ENCODE data around the gene ZNRF1.

ZNRF1 gene

DNA sequence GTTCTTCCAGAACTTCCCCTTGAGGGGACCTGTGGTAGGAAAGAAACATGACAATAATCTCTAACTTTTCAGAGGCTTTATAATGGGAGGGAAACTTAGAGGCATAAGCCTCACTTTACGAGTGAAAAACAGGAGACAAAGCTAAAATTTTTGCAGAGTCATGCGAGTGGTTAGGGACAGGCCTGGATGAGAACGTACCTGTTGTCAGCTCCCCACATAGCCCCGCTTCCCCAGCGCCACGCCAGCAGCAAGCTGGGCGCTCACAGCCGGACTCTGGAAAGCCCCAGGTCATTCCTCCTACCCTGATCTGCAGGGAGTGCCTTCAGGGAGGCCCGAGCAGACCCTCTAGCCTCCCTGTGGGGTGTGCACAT is 64.1 kb downstream of the ZNRF1 start:
- DNase-seq = no peak

DNA sequence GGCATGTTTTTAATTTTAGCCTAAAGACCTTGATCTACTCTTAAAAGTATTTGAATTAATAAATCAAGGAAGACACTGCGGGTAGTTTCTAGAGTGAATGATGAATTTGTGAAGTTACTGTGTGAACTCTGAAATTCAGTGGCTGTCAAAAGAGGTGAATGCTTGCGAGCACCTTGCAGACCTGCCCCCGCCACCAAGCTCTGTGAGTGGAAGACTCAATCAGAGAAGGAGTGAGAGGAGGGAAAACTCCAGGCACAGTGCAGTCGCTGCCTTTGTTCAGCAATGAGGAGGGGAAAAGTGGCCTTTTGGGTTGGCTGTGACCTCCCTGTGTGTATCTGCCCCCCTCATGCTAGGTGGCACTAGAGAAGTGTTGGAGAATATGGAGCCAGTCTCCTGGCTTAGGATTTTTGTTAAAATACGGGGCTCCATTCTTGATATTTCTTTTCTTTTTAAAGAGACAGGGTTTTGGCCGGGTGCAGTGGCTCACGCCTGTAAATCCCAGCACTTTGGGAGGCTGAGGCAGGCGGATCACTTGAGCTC is 64.8 kb downstream of the ZNRF1 start:
- DNase-seq = no peak

DNA sequence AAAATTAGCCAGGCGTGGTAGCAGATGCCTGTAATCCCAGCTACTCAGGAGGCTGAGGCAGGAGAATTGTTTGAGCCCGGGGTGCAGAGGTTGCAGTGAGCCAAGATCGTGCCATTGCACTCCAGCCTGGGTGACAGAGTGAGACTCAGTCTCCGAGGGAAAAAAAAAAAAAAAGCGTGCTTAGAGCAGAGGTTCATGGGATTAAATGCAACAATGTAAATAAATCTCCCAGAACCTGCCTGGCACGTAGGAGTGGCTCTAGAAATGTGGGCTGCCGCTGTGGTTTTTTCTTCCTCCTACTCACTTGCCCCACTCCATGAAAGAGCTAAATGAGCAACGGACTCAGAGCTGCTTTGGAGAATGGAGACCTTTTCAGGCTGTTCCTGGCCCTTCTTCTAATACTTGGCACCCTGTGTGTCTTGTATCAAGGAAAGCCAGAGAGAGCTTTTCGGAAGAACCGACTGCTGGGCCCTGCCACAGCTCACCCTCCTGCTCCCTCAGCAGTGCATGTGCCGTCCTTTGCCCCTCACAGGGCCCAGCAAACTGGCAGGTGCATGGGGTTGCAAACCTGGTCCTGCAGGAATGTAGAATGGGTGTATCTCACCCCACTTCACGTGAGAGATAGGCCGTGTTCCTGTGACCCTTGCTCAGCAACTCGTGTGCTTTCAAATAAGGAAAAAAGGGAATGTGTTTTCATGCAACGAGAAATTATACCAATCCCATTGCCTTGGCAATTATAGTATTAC is 65.8 kb downstream of the ZNRF1 start:
- no peak for DNase-seq

DNA sequence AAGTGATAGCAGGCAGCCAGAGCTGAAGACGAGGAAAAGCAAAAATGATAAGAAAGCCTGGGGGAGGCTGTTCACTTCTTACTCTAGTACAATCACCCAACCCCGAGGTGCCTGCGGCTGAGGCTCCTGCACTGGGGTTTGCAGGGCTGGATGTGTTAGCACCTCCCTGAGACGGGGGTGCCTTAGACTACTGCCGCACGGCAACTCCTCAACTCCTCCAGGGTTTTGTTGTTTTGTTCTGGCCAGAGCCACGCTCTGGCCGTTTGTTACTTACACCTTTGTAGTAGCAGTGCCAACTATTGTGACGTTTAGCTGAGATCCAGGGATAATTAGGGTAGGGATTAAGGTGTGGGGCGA is 66.3 kb downstream of the ZNRF1 start:
- DNase-seq = no peak

DNA sequence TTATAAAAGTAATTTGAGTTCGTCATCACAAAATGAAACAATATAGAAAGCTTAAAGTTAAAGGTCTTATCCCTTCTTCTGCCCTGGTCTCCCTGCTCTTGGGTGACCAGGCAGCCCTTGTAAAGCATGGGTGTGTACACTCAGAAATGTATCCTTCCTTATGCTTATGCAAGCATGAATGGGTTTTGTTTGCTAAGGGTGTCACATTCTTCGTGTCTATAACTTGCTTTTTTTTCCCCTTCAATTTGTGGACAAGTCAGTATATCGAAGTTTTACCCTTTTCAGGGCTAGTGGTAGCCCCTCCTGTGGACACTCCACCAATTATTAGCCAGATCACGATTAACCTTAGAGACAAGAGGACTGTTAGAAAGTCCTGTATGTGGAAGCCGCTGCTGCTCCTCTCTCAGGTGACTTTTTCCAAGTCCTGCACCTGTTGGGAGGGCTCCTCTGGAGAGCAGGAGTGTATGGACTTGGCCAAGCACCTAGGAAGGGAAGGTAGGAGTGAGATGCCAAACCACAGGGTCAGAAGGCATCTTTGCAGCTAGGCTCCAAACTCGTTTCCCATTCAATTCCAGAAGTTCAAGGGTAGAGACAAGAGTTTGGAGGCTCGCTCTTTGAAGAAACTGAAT is 66.8 kb downstream of the ZNRF1 start:
- DNase-seq = no peak

DNA sequence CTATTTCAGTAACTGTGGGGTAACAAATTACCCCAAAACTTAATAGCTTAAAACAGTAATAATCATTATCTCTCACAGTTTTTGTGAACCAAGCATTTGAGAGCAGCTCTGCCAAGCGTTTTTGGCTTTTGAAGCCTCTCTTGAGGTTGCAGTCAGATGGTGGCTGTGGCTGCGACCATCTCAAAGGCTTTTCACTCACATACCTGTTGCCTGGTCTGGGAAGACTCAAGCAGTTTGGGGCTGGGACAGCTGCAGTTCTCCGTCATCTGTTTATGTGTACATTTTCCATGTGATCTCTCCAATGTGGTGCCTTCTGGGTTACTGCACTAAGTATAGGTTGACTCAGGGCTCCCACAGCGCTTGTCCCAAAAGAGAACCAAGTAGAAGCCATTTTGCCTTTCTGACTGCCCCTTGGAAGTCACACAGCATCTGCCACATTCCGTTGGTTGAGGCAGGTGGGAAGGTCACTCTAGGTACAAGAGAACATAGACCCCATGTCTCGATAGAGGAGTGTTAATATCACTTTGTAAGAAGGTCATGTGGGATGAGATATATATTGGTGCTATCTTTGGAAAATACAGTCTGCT is 68.1 kb downstream of the ZNRF1 start:
- DNase-seq = no peak

DNA sequence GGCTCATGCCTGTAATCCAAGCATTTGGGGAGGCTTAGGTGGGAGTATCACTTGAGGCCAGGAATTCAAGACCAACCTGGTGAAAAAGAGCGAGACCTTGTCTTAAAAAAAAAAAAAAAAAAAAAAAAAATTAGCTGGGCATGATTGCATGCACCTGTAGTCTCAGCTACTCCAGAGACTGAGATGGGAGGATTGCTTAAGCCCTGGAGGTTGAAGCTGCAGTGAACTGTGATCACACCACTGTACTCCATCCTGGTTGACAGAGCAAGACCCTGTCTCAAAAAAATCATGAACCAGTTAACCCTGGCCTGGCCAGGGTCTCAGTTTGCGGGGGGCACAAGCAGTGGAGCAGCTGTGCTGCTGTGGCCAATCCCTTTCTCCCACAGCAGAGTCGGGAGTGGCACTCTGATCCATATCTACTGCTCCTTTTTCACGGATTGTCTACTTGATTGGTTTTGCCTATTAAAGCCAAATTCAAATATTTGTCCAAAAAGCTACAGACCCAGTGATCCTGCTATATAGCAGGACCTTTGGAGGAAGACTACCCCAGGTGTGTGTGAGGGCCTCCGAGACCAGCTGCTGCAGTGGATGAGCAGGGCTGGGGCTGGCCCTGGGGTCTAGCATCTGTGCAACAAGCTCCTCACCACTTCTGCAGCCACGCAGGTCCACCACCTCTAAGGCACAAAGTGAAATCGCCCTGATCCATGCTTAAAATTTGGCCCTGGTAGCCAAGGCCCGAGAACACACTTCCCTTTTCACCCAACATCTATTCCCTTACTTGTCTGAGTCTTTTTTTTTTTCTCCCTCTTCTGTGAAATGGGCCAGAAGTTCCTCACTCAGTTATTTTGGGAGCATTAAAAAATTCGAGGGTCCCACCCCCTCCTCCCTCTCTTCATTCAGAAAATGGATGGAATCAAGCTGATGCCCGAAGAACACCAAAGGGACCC is 69.5 kb downstream of the ZNRF1 start:
- DNase-seq = no peak

DNA sequence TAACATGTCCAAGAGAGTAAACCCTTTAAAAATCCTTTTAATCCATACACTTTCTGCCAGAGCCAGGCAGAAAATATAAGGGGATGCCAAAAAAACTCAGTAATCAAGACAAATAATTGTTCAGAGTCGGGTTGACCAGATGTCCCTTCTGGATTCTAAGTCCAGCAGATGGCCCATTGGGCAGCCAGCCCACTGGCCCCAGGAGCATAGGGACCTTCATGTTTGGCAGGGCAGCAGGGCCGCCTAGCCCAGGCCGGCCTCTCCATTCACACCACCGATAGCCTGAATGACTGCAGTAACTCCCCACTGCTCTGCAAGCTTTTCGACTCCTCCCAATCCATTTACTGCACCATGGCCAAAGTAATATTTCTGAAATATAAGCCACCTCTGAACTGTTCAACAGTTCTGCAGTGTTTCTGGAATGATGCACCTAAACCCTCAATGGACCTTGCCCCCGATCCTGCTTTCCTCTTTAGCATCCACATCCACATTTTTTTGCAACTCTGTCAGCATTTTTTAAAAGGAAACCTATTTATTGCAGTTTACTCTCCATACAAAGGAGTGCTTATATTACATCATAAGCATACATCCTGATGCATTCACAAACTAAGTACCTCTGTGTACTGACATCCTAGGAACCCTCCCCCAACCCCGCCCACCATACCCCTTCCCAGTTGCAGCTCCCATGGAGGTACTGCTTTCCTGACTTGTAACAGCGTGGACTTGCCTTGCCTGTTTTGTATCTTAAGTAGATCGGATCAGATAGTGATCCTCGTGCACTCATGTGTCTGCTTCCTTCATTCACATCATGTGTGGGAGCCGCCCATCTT is 71.4 kb downstream of the ZNRF1 start:
- peak; percentile 73 for DNase-seq

DNA sequence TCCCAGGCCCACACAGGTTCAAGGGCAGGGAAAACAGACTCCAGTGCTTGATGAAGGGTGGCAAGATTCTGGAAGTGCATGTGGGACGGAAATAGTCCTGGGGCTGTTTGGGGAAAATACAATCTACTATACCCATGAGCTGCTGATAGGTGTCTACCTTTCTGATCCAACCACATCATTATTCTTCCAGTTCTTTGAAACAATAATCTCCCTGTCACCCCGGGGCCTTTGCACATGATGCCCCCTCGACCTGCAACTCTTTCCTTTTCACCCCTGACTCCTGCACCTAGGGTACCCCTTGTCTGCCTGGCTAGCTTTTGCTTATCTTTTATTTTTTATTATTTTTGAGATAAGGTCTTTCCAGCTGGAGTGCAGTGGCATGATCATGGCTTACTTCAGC is 72.8 kb downstream of the ZNRF1 start:
- no peak for DNase-seq

DNA sequence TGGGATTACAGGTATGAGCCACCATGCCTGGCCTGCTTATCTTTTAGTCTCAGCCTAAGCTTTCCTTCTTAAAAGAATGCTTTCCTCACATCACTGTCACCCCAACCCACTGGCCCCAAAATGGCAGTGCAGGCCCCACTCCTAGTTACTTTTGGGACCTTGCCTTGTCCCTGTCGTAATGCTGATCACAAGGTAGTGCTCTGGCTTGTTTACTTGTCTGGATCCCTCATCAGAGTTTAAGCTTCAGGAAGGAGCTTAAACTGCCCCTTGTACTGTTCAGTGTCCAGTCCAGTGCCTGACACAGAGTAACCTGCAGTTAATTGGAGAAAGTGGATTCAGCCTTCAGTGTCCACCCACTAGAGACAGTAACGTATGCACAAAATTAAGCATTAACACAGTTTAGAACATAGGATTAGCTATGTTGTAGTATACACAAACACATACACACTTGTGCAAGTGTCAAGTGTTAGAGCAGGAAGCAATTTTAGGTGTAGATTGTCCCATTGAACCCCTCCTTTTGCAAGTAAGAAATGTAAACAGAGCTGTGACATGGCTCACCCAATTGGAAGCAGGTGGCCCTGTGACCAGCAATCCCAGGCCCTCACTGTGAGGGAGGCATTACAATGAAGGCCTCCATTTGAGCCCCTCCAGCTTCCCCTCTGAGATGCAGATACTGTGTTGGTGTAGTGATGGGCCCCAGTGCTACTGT is 73.6 kb downstream of the ZNRF1 start:
- no peak for DNase-seq

DNA sequence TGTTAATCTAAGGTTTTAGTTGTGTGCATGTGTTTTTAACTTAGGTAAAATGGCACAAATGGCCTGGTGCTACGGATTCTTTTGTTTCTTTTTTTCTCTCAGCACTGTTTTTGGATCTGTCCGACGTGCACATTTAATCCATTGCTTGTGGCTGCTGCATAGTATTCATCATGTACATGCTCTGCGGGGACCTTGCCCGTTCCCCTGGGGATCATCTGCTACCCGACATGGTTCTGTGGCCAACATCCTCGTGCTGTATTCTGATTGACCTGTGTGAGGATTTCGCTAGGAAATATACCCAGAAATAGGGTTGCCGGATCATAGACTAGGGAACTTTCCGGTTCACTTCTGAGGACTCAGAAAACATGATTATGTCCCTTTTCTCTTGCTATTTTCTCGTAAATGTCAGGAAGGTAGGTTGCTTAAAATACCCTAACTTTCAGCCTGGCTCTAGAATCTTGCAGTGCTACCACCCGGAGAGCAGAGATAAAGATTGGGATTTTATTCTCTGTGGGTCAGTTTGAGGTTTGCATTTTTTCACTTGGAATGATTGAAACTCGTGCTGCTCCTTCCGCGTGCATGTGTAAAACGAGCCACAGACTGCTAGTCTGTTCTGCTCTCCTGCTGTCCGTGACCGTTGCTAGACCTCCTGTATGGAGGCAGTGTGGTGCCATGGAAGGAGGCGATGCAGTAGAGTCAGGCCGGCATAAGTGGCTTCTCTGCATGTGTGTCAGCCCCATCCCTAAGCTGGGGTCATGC is 74.9 kb downstream of the ZNRF1 start:
- DNase-seq = no peak

DNA sequence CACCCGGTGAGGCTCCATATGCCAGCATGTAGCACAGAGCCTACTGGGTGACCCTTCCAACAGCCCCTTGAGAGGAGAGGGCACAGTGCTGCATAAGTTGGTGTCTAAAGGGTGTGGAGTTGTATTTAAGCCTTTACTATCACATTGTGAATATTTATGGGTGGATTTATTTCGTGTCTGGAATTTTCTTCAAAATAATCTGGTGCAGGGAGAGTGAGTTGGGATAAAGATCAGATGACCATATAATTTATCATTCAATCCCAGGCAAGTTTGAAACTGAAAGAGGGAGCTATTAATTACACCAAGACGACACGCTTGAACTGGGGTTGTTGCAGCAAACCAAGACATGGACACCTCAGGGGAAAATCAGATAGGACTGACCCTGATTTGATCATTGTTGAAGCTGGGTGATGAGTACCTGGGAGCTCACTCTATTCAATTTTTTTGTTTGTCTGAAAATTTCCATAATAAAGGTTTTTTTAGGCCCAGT is 75.5 kb downstream of the ZNRF1 start:
- DNase-seq = no peak

DNA sequence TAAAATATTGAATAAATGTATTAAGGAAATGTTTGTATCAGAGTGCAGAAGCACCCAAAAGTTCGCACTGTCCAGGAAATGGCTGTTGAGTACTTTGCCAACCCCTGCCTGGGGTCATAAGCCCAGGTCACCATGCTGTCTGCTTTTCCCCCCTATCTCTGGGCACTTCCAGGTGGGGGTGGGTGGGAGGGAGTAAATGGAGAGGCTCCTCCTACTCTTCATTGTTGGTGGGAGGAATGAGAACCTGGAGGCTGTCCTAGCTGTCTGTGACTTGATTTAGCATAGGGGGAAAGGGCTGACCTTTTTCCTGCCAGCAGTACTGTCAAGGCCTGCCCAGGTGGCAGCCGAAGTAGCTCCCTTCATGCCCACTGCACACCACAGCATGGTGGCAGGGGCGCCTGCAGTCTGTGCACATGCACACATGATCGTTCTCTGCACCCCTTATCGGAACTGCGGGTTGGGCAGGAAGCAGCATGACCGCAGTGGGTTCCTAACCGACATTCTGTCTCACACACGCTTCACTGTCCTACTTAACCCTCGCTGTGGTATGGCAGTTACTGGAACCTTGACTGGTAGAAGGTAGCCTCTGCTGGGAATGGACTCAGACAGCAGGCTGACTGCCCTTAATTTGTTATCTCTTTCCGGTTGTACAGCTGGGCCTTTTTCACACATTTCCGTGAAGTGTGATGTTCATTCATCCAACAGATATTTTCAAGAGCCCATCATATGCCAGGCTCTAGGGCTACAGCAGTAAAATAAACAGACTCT is 76.3 kb downstream of the ZNRF1 start:
- peak; percentile 63 for DNase-seq

DNA sequence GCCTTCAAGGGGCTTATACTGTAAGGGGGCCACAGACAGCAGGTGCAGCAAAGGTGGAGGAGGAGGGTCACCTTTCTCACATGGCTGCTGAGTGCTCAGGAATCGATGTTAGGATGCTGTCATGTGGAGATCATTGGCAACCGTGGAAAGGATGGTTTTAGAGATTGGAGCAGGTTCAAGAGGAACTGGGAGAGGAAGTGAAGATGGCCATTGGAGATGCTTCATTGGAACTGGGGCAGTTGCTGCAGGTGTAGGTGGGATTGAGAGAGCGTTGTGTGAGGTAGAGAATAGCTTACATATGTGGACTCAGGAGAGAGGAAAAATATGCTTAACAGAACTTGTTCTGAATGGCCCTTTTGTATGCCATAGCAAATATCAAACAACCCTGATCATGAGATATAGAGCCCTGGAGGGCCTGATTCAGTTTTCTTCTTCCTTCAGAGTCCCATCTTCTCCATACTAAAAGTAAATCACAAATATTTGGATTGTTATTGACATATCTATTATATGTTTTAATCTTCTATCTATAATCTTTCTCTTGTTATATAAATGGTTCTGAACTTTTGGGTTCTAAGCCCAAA is 77.0 kb downstream of the ZNRF1 start:
- no peak for DNase-seq

DNA sequence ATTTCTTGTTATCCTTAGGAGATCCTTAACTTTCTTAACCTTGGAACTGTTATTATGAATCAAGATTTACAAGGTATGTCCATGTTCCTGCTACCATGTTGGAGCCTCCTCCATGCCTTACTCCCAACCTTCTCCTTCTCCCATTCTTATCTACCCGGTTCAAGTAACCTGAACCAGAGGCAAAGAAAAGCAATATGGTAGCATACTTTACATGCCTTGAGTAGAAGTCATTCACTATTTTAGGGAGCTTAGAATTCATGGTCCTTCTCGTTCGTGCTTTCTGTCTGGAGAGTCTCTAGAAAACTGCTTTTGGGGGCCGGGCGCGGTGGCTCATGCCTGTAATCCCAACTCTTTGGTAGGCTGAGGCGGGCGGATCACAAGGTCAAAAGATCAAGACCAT is 80.1 kb downstream of the ZNRF1 start:
- no peak for DNase-seq

DNA sequence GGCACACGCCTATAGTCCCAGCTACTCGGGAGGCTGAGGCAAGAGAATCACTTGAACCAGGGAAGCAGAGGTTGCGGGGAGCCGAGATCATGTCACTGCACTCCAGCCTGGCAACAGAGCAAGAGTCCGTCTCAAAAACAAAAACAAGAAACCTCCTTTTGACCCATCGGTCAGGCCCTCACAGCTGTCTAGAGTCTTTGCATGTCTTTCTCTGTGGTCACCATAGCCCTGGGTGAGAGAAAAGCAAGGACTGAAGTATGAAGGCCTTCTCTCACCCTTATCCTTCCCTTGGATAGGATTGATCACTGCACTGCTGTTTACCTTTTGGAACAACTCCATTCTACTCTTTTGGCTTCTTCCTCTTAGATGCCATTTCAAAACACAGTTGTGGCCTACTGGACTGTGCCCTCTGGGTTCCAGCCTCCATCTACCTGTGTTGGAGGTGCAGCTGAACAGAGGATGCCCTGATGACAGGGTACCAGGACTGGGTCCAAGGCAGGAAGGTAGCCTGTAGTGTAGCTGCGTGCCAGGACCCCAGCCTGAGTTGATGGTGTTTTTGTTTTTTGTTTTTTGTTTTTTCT is 80.6 kb downstream of the ZNRF1 start:
- no peak for DNase-seq

DNA sequence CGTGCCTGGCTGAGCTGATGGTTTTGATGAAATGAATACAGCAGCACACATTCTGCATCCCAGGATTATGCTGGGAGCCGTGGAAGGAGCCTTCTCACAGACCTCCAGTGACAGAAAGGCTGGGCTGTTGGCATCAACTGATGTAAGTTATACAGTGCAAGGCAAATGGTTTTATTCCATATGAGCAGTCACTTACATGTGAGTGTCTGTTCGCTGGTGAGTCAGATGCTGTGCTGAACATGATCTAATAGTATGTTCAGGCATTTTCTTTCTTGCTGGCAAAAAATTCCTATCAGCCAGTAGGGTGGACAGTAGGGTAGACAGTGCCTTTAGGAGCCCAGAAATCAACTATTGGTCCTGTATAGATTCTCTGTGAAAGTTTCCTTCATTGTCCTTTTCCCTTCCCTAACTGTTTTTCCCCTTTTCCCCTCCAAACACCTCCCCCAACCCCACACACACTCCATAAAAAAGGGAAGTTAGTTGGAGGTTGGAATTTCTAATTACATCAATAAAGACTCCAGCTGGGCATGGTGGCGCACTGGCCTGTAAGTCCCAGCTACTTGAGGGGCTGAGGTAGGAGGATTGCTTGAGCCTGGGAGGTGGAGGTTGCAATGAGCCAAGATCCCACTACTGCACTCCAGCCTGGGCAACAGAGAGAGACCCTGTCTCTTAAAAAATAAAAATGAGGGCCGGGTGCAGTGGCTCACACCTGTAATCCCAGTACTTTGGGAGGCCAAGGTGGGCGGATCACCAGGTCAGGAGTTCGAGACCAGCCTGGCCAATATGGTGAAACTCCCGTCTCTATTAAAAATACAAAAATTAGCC is 81.6 kb downstream of the ZNRF1 start:
- DNase-seq = no peak

Measured in femur (tissue), 1 donor.